SU-DHL-6 (cell line): ENCODE measurements around the gene NT5DC2.

Source experiments
- H2AFZ ChIP-seq: fragments of 200-600 bp; sonication (generic); 2 replicates; pipeline ENCODE4 v1.6.1; 2014; ENCODE audit warnings: low read depth, mild to moderate bottlenecking, moderate library complexity, mixed read lengths, antibody characterized with exemption, low read length; ENCODE audit not compliant: severe bottlenecking
- H3F3A ChIP-seq: fragments of 200-600 bp; shearing (Covaris generic); 2 replicates; pipeline ENCODE4 v1.6.0; 2016; ENCODE audit warnings: antibody characterized with exemption, mild to moderate bottlenecking; ENCODE audit not compliant: insufficient read depth
- H3K27ac ChIP-seq: fragments of 200-600 bp; sonication (generic); 2 replicates; pipeline ENCODE4 v1.5.1; 2016; ENCODE audit warnings: low read depth, mild to moderate bottlenecking, low read length, moderate library complexity, mixed read lengths
- H3K27me3 ChIP-seq: fragments of 200-600 bp; sonication (generic), shearing (Covaris generic); 2 replicates; pipeline ENCODE4 v1.6.0; 2014; ENCODE audit warnings: mild to moderate bottlenecking, low read length
- H3K36me3 ChIP-seq: fragments of 200-600 bp; sonication (generic); 2 replicates; pipeline ENCODE4 v1.6.1; 2014; ENCODE audit warnings: mild to moderate bottlenecking, low read length, mixed read lengths
- H3K4me2 ChIP-seq: fragments of 300-600, 200-600 bp; shearing (Covaris generic), sonication (generic); 2 replicates; pipeline ENCODE4 v1.6.0; 2014; ENCODE audit warnings: low read length, low read depth, mild to moderate bottlenecking; ENCODE audit not compliant: poor library complexity, severe bottlenecking
- H3K4me3 ChIP-seq: fragments of 200-600 bp; sonication (generic); 2 replicates; pipeline ENCODE4 v1.5.1; 2014; ENCODE audit warnings: antibody characterized with exemption, low read length, mild to moderate bottlenecking, mixed read lengths; ENCODE audit not compliant: insufficient read depth, poor library complexity, severe bottlenecking
- H3K79me2 ChIP-seq: fragments of 200-600 bp; sonication (generic); 2 replicates; pipeline ENCODE4 v1.6.1; 2014; ENCODE audit warnings: mild to moderate bottlenecking, low read length, moderate library complexity; ENCODE audit not compliant: insufficient read depth
- H3K9ac ChIP-seq: fragments of 200-600 bp; sonication (generic); 2 replicates; pipeline ENCODE4 v1.7.0; 2014; ENCODE audit warnings: mild to moderate bottlenecking, low read length
- H3K9me2 ChIP-seq: fragments of 200-600 bp; sonication (generic); replicated peaks from 2 replicates; pipeline ENCODE4 v1.6.1; 2014; ENCODE audit warnings: low read length; ENCODE audit not compliant: insufficient read depth
- H3K9me3 ChIP-seq: fragments of 200-600 bp; sonication (generic); 2 replicates; pipeline ENCODE4 v1.6.1; 2014; ENCODE audit warnings: low read length, mixed read lengths; ENCODE audit not compliant: insufficient read depth
- H4K20me1 ChIP-seq: fragments of 200-600 bp; sonication (generic); 2 replicates; pipeline ENCODE4 v1.6.1; 2014; ENCODE audit warnings: low read depth, mild to moderate bottlenecking, antibody characterized with exemption, low read length, moderate library complexity, mixed read lengths
- CTCF ChIP-seq: fragments of 200-600 bp; sonication (generic); IDR thresholded peaks from one replicate; pipeline ENCODE4 v1.5.1; 2017; ENCODE audit warnings: antibody characterized with exemption, mild to moderate bottlenecking, low read length, moderate library complexity; ENCODE audit not compliant: insufficient read depth, poor library complexity, severe bottlenecking
- EZH2phosphoT487 ChIP-seq: fragments of 200-600 bp; sonication (generic), shearing (Covaris generic); conservative IDR thresholded peaks from 2 replicates; pipeline ENCODE4 v1.6.1; 2018; ENCODE audit warnings: mild to moderate bottlenecking, antibody characterized with exemption, low read length, moderate library complexity, mixed read lengths

Gene NT5DC2

GRCh38 chr3:52561028-52561747, 27.5 kb upstream of the NT5DC2 start:
- H3K36me3 ChIP-seq = peaks cover 24% of the 10 kb centered on the region; the same call in 1 of the 2 replicates
- no peak for TF ChIP-seq CTCF
- TF ChIP-seq EZH2phosphoT487 = no peak
- H4K20me1 ChIP-seq = no peaks in the 10 kb centered on the region
- no peak overlapping the region for H3K9ac ChIP-seq
- H3F3A ChIP-seq = 0 out of 2 replicates have a peak, but pooled peaks cover 2% of the 10 kb centered on the region
- H3K4me2 ChIP-seq = no peak overlapping the region
- no peaks in the 10 kb centered on the region for H3K9me2 ChIP-seq
- no peaks in the 10 kb centered on the region for H3K9me3 ChIP-seq
- no peaks in the 10 kb centered on the region for H3K27me3 ChIP-seq
- no peak overlapping the region for H2AFZ ChIP-seq
- H3K4me3 ChIP-seq = no peak overlapping the region
- no peak overlapping the region for H3K27ac ChIP-seq
- no peaks in the 10 kb centered on the region for H3K79me2 ChIP-seq

GRCh38 chr3:52558436-52558835, 24.8 kb upstream of the NT5DC2 start:
- no peak overlapping the region for H3K4me3 ChIP-seq
- H3K9me3 ChIP-seq = no peaks in the 10 kb centered on the region
- H3K36me3 ChIP-seq = peaks cover 24% of the 10 kb centered on the region; the same call in 1 of the 2 replicates
- no peaks in the 10 kb centered on the region for H3K9me2 ChIP-seq
- H4K20me1 ChIP-seq = no peaks in the 10 kb centered on the region
- H3K4me2 ChIP-seq = no peak overlapping the region
- no peak for TF ChIP-seq CTCF
- no peak for TF ChIP-seq EZH2phosphoT487
- no peaks in the 10 kb centered on the region for H3K79me2 ChIP-seq
- H3K27ac ChIP-seq = no peak overlapping the region
- H3K9ac ChIP-seq = no peak overlapping the region
- 0 out of 2 replicates have a peak, but pooled peaks cover 2% of the 10 kb centered on the region for H3F3A ChIP-seq
- H2AFZ ChIP-seq = no peak overlapping the region
- no peaks in the 10 kb centered on the region for H3K27me3 ChIP-seq

GRCh38 chr3:52557011-52557960, 23.6 kb upstream of the NT5DC2 start:
- Histone ChIP-seq H3K79me2 (no peaks in the 10 kb centered on the region), H3K36me3 (peaks cover 26% of the 10 kb centered on the region; the same call in 1 of the 2 replicates), H4K20me1 (no peaks in the 10 kb centered on the region), H2AFZ (no peak overlapping the region), H3K4me2 (no peak overlapping the region), H3K9me3 (no peaks in the 10 kb centered on the region), H3F3A (0 out of 2 replicates have a peak, but pooled peaks cover 2% of the 10 kb centered on the region), H3K9me2 (no peaks in the 10 kb centered on the region), H3K27ac (no peak overlapping the region), H3K9ac (no peak overlapping the region), H3K4me3 (no peak overlapping the region), H3K27me3 (no peaks in the 10 kb centered on the region)
- TF ChIP-seq EZH2phosphoT487 = no peak
- TF ChIP-seq CTCF = no peak
